ENCODE measurements around the gene PTPRN2. TPM values are rescaled to one million over a fixed set of nuclear protein-coding genes. Genes with fewer than 3 reads are reported as not detected.

Gene PTPRN2
- total RNA-seq, 1 experiment from 2014 or later: 0.11 TPM

DNA sequence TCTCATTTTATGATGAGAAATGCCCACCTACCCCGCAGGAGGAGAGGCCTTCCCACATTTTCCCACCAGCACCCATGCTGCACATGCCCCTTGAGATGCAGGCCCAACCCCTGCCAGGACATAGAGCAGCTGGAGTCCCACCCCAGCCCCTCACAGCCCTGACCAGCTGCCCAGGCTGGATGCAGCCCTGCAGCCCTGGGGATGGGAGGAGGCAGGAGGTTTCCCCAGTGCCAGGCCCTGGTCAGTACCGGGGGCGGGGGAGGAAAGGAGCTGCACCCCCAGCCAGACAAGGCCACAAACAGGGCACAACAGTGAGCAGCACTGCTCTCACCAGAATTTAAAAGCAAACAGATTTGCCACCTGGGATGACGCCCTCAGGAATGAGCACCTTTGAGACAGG lies 196.1 kb downstream of the PTPRN2 start:
- BruUV-seq (replicated peaks): no TSS peak
- no peak overlapping the region for H3K4me3 ChIP-seq (ENCODE audit: low read depth, low read length, poor library complexity, severe bottlenecking)
- ChIA-PET POLR2A (ENCODE audit: low non-redundant PET) (interaction anchor here (0.6 kb wide), 1 partner anchor 651 kb away, joined by 3 read pairs; no protein-coding TSS in a partner anchor), CTCF (no interaction called here)
- no peak for DNase-seq (ENCODE audit: low spot score)
- intact Hi-C loops (cut with micrococcal nuclease; ENCODE audit: unreplicated experiment): no loop called here
- no peaks in the 10 kb centered on the region for H3K4me1 ChIP-seq (ENCODE audit: insufficient read depth, low read length, poor library complexity, severe bottlenecking)
- no peaks in the 10 kb centered on the region for H3K9me3 ChIP-seq (ENCODE audit: low read depth, low read length, poor library complexity, severe bottlenecking)
- H3K27me3 ChIP-seq (replicated peaks; ENCODE audit: insufficient read depth, low read depth, low read length, poor library complexity): no peaks in the 10 kb centered on the region
- H3K36me3 ChIP-seq (ENCODE audit: insufficient read depth, low read length, poor library complexity, severe bottlenecking): no peaks in the 10 kb centered on the region
- TF ChIP-seq EZH2 (IDR thresholded peaks at IDR 0.05; ENCODE audit: borderline replicate concordance, low read depth, low read length, poor library complexity, severe bottlenecking): no peak
- TF ChIP-seq, protein P1, sequence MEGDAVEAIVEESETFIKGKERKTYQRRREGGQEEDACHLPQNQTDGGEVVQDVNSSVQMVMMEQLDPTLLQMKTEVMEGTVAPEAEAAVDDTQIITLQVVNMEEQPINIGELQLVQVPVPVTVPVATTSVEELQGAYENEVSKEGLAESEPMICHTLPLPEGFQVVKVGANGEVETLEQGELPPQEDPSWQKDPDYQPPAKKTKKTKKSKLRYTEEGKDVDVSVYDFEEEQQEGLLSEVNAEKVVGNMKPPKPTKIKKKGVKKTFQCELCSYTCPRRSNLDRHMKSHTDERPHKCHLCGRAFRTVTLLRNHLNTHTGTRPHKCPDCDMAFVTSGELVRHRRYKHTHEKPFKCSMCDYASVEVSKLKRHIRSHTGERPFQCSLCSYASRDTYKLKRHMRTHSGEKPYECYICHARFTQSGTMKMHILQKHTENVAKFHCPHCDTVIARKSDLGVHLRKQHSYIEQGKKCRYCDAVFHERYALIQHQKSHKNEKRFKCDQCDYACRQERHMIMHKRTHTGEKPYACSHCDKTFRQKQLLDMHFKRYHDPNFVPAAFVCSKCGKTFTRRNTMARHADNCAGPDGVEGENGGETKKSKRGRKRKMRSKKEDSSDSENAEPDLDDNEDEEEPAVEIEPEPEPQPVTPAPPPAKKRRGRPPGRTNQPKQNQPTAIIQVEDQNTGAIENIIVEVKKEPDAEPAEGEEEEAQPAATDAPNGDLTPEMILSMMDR (conservative IDR thresholded peaks at IDR 0.05; ENCODE audit: low read depth, low read length): no peak
- H3K27ac ChIP-seq (ENCODE audit: low read depth, low read length, poor library complexity, severe bottlenecking): no peak overlapping the region

- Histone ChIP-seq H3K4me3 (ENCODE audit: low read depth, low read length, poor library complexity, severe bottlenecking) (no peak overlapping the region), H3K4me1 (ENCODE audit: insufficient read depth, low read length, poor library complexity, severe bottlenecking) (no peaks in the 10 kb centered on the region), H3K27me3 (replicated peaks; ENCODE audit: insufficient read depth, low read depth, low read length, poor library complexity) (no peaks in the 10 kb centered on the region), H3K9me3 (ENCODE audit: low read depth, low read length, poor library complexity, severe bottlenecking) (no peaks in the 10 kb centered on the region), H3K36me3 (ENCODE audit: insufficient read depth, low read length, poor library complexity, severe bottlenecking) (no peaks in the 10 kb centered on the region), H3K27ac (ENCODE audit: low read depth, low read length, poor library complexity, severe bottlenecking) (no peak overlapping the region)
- ChIA-PET CTCF (no interaction called here), POLR2A (ENCODE audit: low non-redundant PET) (no interaction called here)
- DNase-seq (ENCODE audit: low spot score): no peak
- no TSS peak for BruUV-seq (replicated peaks)
- intact Hi-C loops (cut with micrococcal nuclease; ENCODE audit: unreplicated experiment): no loop called here
- no peak for TF ChIP-seq EZH2 (IDR thresholded peaks at IDR 0.05; ENCODE audit: borderline replicate concordance, low read depth, low read length, poor library complexity, severe bottlenecking)
- TF ChIP-seq, protein P1 (conservative IDR thresholded peaks at IDR 0.05; ENCODE audit: low read depth, low read length): no peak
Observed at GRCh38 chr7:158391141-158391540, 196.5 kb downstream of the PTPRN2 start.

DNA sequence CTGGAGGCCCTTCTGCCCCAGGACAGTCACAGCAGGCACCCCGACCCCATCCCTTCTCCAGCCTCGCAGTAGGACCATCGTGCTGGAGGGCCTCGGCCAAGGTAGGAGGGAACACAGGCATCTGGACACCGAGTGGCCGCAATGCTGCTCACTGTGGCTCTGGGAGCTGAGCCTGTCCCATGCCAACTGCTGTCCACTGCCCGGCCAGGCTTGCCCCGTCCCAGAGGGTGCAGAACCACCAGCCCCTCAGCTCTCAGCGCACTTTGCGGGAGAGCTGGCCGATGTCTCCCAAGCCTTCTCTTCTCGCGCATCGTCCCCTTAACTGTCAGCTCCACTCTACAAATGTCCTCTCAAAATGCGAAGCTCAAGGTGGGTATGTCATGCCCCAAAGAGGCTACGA lies 197.2 kb downstream of the PTPRN2 start:
- H3K9me3 ChIP-seq (ENCODE audit: low read depth, low read length, poor library complexity, severe bottlenecking): no peaks in the 10 kb centered on the region
- BruUV-seq (replicated peaks): no TSS peak
- intact Hi-C loops (cut with micrococcal nuclease; ENCODE audit: unreplicated experiment): no loop called here
- H3K4me3 ChIP-seq (ENCODE audit: low read depth, low read length, poor library complexity, severe bottlenecking): no peak overlapping the region
- H3K36me3 ChIP-seq (ENCODE audit: insufficient read depth, low read length, poor library complexity, severe bottlenecking): no peaks in the 10 kb centered on the region
- no peaks in the 10 kb centered on the region for H3K4me1 ChIP-seq (ENCODE audit: insufficient read depth, low read length, poor library complexity, severe bottlenecking)
- no peak for DNase-seq (ENCODE audit: low spot score)
- no peak overlapping the region for H3K27ac ChIP-seq (ENCODE audit: low read depth, low read length, poor library complexity, severe bottlenecking)
- TF ChIP-seq, protein P1 (conservative IDR thresholded peaks at IDR 0.05; ENCODE audit: low read depth, low read length): no peak
- TF ChIP-seq EZH2 (IDR thresholded peaks at IDR 0.05; ENCODE audit: borderline replicate concordance, low read depth, low read length, poor library complexity, severe bottlenecking): no peak
- ChIA-PET POLR2A (ENCODE audit: low non-redundant PET) (no interaction called here), CTCF (no interaction called here)
- H3K27me3 ChIP-seq (replicated peaks; ENCODE audit: insufficient read depth, low read depth, low read length, poor library complexity): no peaks in the 10 kb centered on the region

Measured in A673 (cell line).